H9 (cell line): ENCODE data around the gene AANAT. TPM values are rescaled to one million over a fixed set of nuclear protein-coding genes. Genes with fewer than 3 reads are reported as not detected.

Experiments
- DNase-seq: peaks from one replicate; pipeline ENCODE4 v3.0.0-alpha.2; 2017
- H2AFZ ChIP-seq: one replicate; pipeline ENCODE4 v1.6.1; 2013; ENCODE audit warnings: mild to moderate bottlenecking, low read length, control low read depth, moderate library complexity
- H2AK5ac ChIP-seq: 2 replicates; pipeline ENCODE4 v1.6.1; 2013; ENCODE audit warnings: low read length, control low read depth, mixed read lengths; ENCODE audit not compliant: insufficient read length
- H2BK120ac ChIP-seq: one replicate; pipeline ENCODE4 v1.6.1; 2013; ENCODE audit warnings: low read depth, mild to moderate bottlenecking, low read length, control low read depth, inconsistent platforms; ENCODE audit not compliant: poor library complexity, severe bottlenecking
- H2BK12ac ChIP-seq: 2 replicates; pipeline ENCODE4 v1.6.1; 2013; ENCODE audit warnings: low read length, control low read depth, mixed read lengths, low read depth; ENCODE audit not compliant: insufficient read length
- H2BK15ac ChIP-seq: 2 replicates; pipeline ENCODE4 v1.6.1; 2013; ENCODE audit warnings: low read depth, low read length, control low read depth
- H2BK20ac ChIP-seq: one replicate; pipeline ENCODE4 v1.6.1; 2013; ENCODE audit warnings: low read depth, mild to moderate bottlenecking, low read length, control low read depth, inconsistent platforms; ENCODE audit not compliant: poor library complexity, severe bottlenecking
- H2BK5ac ChIP-seq: 2 replicates; pipeline ENCODE4 v1.6.1; 2013; ENCODE audit warnings: low read length, control low read depth, mixed read lengths; ENCODE audit not compliant: insufficient read length
- H3K14ac ChIP-seq: 2 replicates; pipeline ENCODE4 v1.6.1; 2013; ENCODE audit warnings: low read length, control low read depth; ENCODE audit not compliant: insufficient read depth
- H3K18ac ChIP-seq: 2 replicates; pipeline ENCODE4 v1.6.1; 2013; ENCODE audit warnings: low read depth, mild to moderate bottlenecking, mixed read lengths, low read length, control low read depth; ENCODE audit not compliant: insufficient read length
- H3K23ac ChIP-seq: 2 replicates; pipeline ENCODE4 v1.6.1; 2013; ENCODE audit warnings: low read length, control low read depth, mixed read lengths, low read depth; ENCODE audit not compliant: insufficient read length
- H3K23me2 ChIP-seq: 2 replicates; pipeline ENCODE4 v1.6.1; 2013; ENCODE audit warnings: low read depth, mild to moderate bottlenecking, mixed read lengths, low read length, control low read depth; ENCODE audit not compliant: insufficient read length, poor library complexity, severe bottlenecking
- H3K27ac ChIP-seq: 2 replicates; pipeline ENCODE4 v1.5.1; 2013; ENCODE audit warnings: low read length, control low read depth, mixed read lengths, low read depth; ENCODE audit not compliant: insufficient read length
- H3K27me3 ChIP-seq: 2 replicates; pipeline ENCODE4 v1.6.1; 2013; ENCODE audit warnings: low read length, control low read depth, inconsistent platforms; ENCODE audit not compliant: insufficient read depth
- H3K4ac ChIP-seq: 2 replicates; pipeline ENCODE4 v1.6.1; 2013; ENCODE audit warnings: low read depth, mild to moderate bottlenecking, control low read depth, inconsistent platforms, low read length, moderate library complexity
- H3K4me1 ChIP-seq: 2 replicates; pipeline ENCODE4 v1.6.1; 2013; ENCODE audit warnings: low read length, control low read depth, inconsistent platforms; ENCODE audit not compliant: insufficient read depth
- H3K4me2 ChIP-seq: 2 replicates; pipeline ENCODE4 v1.6.1; 2013; ENCODE audit warnings: low read length, control low read depth, mixed read lengths; ENCODE audit not compliant: insufficient read length, insufficient read depth
- H3K56ac ChIP-seq: 2 replicates; pipeline ENCODE4 v1.6.1; 2013; ENCODE audit warnings: low read depth, mild to moderate bottlenecking, mixed read lengths, low read length, control low read depth; ENCODE audit not compliant: insufficient read length
- H3K79me1 ChIP-seq: 2 replicates; pipeline ENCODE4 v1.6.1; 2013; ENCODE audit warnings: low read depth, mild to moderate bottlenecking, moderate library complexity, low read length, control low read depth, inconsistent platforms; ENCODE audit not compliant: insufficient read depth, poor library complexity, severe bottlenecking
- H3K79me2 ChIP-seq: 2 replicates; pipeline ENCODE4 v1.6.1; 2013; ENCODE audit warnings: low read length, control low read depth, inconsistent platforms; ENCODE audit not compliant: insufficient read depth
- H3K9ac ChIP-seq: 2 replicates; pipeline ENCODE4 v1.6.1; 2013; ENCODE audit warnings: low read length, control low read depth, mixed read lengths; ENCODE audit not compliant: insufficient read length; ENCODE audit errors: extremely low read depth
- H3K9me3 ChIP-seq: one replicate; pipeline ENCODE4 v1.6.1; 2013; ENCODE audit warnings: low read depth, low read length, inconsistent platforms; ENCODE audit not compliant: control insufficient read depth
- H3T11ph ChIP-seq: one replicate; pipeline ENCODE4 v1.6.1; 2013; ENCODE audit warnings: mild to moderate bottlenecking, low read length, control low read depth, inconsistent platforms
- H4K20me1 ChIP-seq: one replicate; pipeline ENCODE4 v1.6.1; 2013; ENCODE audit not compliant: control insufficient read depth, insufficient read length, insufficient read depth
- H4K5ac ChIP-seq: 2 replicates; pipeline ENCODE4 v1.6.1; 2013; ENCODE audit warnings: low read depth, mild to moderate bottlenecking, mixed read lengths, low read length, control low read depth; ENCODE audit not compliant: insufficient read length
- H4K8ac ChIP-seq: replicated peaks from 2 replicates; pipeline ENCODE4 v1.6.1; 2013; ENCODE audit warnings: low read length, control low read depth, mixed read lengths, low read depth; ENCODE audit not compliant: insufficient read length
- H4K91ac ChIP-seq: 2 replicates; pipeline ENCODE4 v1.6.1; 2013; ENCODE audit warnings: low read depth, mild to moderate bottlenecking, moderate library complexity, mixed read lengths, low read length, control low read depth; ENCODE audit not compliant: insufficient read length
- H3K27ac Mint-ChIP-seq, 3 experiments: 2 replicates in 2 of 3; 3 replicates in 1 of 3; pipeline ENCODE4 v1.8.0; 2020 to 2021; ENCODE audit warnings: mixed read lengths in 3 of 3, mild to moderate bottlenecking in 1 of 3, moderate library complexity in 1 of 3
- H3K27me3 Mint-ChIP-seq: 2 replicates; pipeline ENCODE4 v1.8.0; 2021; ENCODE audit warnings: low read depth, mild to moderate bottlenecking, moderate library complexity, mixed read lengths
- H3K36me3 Mint-ChIP-seq, 3 experiments: 2 replicates in 2 of 3; 3 replicates in 1 of 3; pipeline ENCODE4 v1.8.0; 2020 to 2021; ENCODE audit warnings: low read depth in 3 of 3, mixed read lengths in 3 of 3; ENCODE audit not compliant: insufficient read depth in 1 of 3
- H3K4me1 Mint-ChIP-seq, 2 experiments: 2 replicates each; pipeline ENCODE4 v1.8.0; 2020; ENCODE audit warnings: mixed read lengths in 2 of 2
- H3K4me3 Mint-ChIP-seq, 2 experiments: 2 replicates in 1 of 2; 3 replicates in 1 of 2; pipeline ENCODE4 v1.8.0; 2020 to 2021; ENCODE audit warnings: mild to moderate bottlenecking in 2 of 2, mixed read lengths in 2 of 2, moderate library complexity in 1 of 2
- H3K9me3 Mint-ChIP-seq, 2 experiments: 2 replicates in 1 of 2; 3 replicates in 1 of 2; pipeline ENCODE4 v1.8.0; 2020; ENCODE audit warnings: mild to moderate bottlenecking in 2 of 2, mixed read lengths in 2 of 2, moderate library complexity in 1 of 2
- WGBS: extraction: QIAGEN DNeasy Blood & Tissue Kit; methylation state at CpG from one replicate; pipeline ENCODE4 v1.1.7; 2013; ENCODE audit warnings: missing lambda C conversion rate, low lambda C conversion rate, mixed read lengths; ENCODE audit not compliant: insufficient read length; ENCODE audit errors: extremely low coverage; 5-methylcytosine and 5-hydroxymethylcytosine counted together
- total RNA-seq: library from RNA; stranded (reverse); gene quantifications from 2 replicates; pipeline ENCODE4 v1.2.1, GENCODE V29; 2021
- TF ChIP-seq, protein P1 (sequence below): fragments of 200-600 bp; sonication (generic); conservative IDR thresholded peaks from 3 replicates; pipeline ENCODE4 v1.8.0; 2021; ENCODE audit warnings: antibody characterized with exemption, mild to moderate bottlenecking

Gene AANAT
- total RNA-seq, 1 experiment from 2014 or later = 0.55 TPM

DNA sequence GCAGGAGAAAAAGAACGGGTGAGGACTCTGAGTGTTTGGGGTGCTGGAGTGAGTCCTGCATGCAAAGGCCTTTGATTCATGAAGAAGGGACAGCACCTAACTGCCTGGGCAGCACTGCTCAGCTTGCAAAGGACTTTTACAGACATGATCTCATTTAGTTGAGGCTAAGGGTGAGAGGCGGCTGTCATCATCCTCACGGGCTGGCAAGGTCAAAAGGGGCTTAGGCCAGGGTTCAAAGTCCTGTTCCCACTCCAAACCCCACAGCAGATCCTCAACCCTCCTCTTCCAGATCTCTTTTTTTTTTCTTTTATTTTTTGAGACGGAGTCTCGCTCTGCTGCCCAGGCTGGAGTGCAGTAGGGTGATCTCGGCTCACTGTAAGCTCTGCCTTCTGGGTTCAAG lies 29.1 kb downstream of the AANAT start:
- no peak overlapping the region for H3K56ac ChIP-seq
- H3K36me3 Mint-ChIP-seq = no peaks in the 10 kb centered on the region; a peak in 2 of 7 replicates

More for the DNA sequence above, 29.1 kb downstream of the AANAT start:
- H2BK20ac ChIP-seq = no peak overlapping the region
- no peak overlapping the region for H2AK5ac ChIP-seq
- no peak for DNase-seq
- no peak overlapping the region for H3K4me2 ChIP-seq
- no peak overlapping the region for H4K8ac ChIP-seq
- H4K91ac ChIP-seq = no peak overlapping the region
- Mint-ChIP-seq H3K4me1 (peaks cover 46 to 63% of the 10 kb centered on the region in 2 experiments), H3K4me3 (no peak overlapping the region), H3K27ac (no peak overlapping the region), H3K9me3 (no peaks in the 10 kb centered on the region; a peak in 1 of 5 replicates), H3K27me3 (peaks cover 7% of the 10 kb centered on the region)
- H3K4me1 ChIP-seq = peaks cover under 1% of the 10 kb centered on the region; the same call in 1 of the 2 replicates
- no peak overlapping the region for H2BK12ac ChIP-seq
- no peaks in the 10 kb centered on the region for H4K20me1 ChIP-seq
- no peak overlapping the region for H2BK120ac ChIP-seq
- no peak overlapping the region for H3K9ac ChIP-seq
- no peak overlapping the region for H3T11ph ChIP-seq
- no peak overlapping the region for H3K14ac ChIP-seq
- no CpG with 5 or more reads among the region's 6 CpGs for WGBS
- no peaks in the 10 kb centered on the region for H3K79me1 ChIP-seq
- H2AFZ ChIP-seq = no peak overlapping the region
- TF ChIP-seq, protein P1, sequence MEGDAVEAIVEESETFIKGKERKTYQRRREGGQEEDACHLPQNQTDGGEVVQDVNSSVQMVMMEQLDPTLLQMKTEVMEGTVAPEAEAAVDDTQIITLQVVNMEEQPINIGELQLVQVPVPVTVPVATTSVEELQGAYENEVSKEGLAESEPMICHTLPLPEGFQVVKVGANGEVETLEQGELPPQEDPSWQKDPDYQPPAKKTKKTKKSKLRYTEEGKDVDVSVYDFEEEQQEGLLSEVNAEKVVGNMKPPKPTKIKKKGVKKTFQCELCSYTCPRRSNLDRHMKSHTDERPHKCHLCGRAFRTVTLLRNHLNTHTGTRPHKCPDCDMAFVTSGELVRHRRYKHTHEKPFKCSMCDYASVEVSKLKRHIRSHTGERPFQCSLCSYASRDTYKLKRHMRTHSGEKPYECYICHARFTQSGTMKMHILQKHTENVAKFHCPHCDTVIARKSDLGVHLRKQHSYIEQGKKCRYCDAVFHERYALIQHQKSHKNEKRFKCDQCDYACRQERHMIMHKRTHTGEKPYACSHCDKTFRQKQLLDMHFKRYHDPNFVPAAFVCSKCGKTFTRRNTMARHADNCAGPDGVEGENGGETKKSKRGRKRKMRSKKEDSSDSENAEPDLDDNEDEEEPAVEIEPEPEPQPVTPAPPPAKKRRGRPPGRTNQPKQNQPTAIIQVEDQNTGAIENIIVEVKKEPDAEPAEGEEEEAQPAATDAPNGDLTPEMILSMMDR = no peak
- no peak overlapping the region for H3K27ac ChIP-seq
- H3K18ac ChIP-seq = no peak overlapping the region
- H3K9me3 ChIP-seq = no peaks in the 10 kb centered on the region
- H4K5ac ChIP-seq = no peak overlapping the region
- no peak overlapping the region for H2BK5ac ChIP-seq
- H3K23me2 ChIP-seq = peaks cover 9% of the 10 kb centered on the region
- no peak overlapping the region for H3K4ac ChIP-seq
- H3K79me2 ChIP-seq = no peaks in the 10 kb centered on the region
- H3K27me3 ChIP-seq = no peaks in the 10 kb centered on the region
- H3K23ac ChIP-seq = no peak overlapping the region
- no peak overlapping the region for H2BK15ac ChIP-seq
